ENCODE data around the gene BMP8A.
"Not testable (repeated sequence)": the region's sequence is repeated elsewhere in the genome, so short reads cannot be mapped to it uniquely, and the experiment has no call there.

The BMP8A gene

GRCh38 chr1:39491146-39491921 lies at the start of gene BMP8A:
BMP8A (plus strand) TSS chr1:39491636; CDS start chr1:39491992, 356 bp downstream.
- DNase-seq = no peak

GRCh38 chr1:39441797-39442196 lies 49.6 kb upstream of the BMP8A start:
- no peak for DNase-seq

- DNase-seq = no peak
Observed at GRCh38 chr1:39445573-39445972, 45.9 kb upstream of the BMP8A start.

GRCh38 chr1:39446986-39447567 lies 44.4 kb upstream of the BMP8A start:
- DNase-seq = no peak

- DNase-seq = not testable (repeated sequence)
Observed at GRCh38 chr1:39450041-39450440, 41.4 kb upstream of the BMP8A start.

- no peak for DNase-seq
Observed at GRCh38 chr1:39450956-39451606, 40.4 kb upstream of the BMP8A start.

GRCh38 chr1:39452081-39452480 lies 39.4 kb upstream of the BMP8A start:
- no peak for DNase-seq

GRCh38 chr1:39452540-39452939 lies 38.9 kb upstream of the BMP8A start:
- no peak for DNase-seq

GRCh38 chr1:39453603-39454002 lies 37.8 kb upstream of the BMP8A start:
- DNase-seq = no peak

- no peak for DNase-seq
Observed at GRCh38 chr1:39458991-39459390, 32.4 kb upstream of the BMP8A start.

- DNase-seq = no peak
Observed at GRCh38 chr1:39462074-39462473, 29.4 kb upstream of the BMP8A start.

GRCh38 chr1:39466413-39467107 lies 24.9 kb upstream of the BMP8A start:
- no peak for DNase-seq

- DNase-seq = not testable (repeated sequence)
Observed at GRCh38 chr1:39467108-39467720, 24.2 kb upstream of the BMP8A start.

- no peak for DNase-seq
Observed at GRCh38 chr1:39469150-39469549, 22.3 kb upstream of the BMP8A start.

GRCh38 chr1:39470040-39470439 lies 21.4 kb upstream of the BMP8A start:
- no peak for DNase-seq

- no peak for DNase-seq
Observed at GRCh38 chr1:39472826-39473225, 18.6 kb upstream of the BMP8A start.

- DNase-seq = no peak
Observed at GRCh38 chr1:39473324-39473723, 18.1 kb upstream of the BMP8A start.

GRCh38 chr1:39474810-39475209 lies 16.6 kb upstream of the BMP8A start:
- no peak for DNase-seq

GRCh38 chr1:39475551-39475950 lies 15.9 kb upstream of the BMP8A start:
- not testable (repeated sequence) for DNase-seq

- no peak for DNase-seq
Observed at GRCh38 chr1:39478126-39478915, 13.1 kb upstream of the BMP8A start.

GRCh38 chr1:39481289-39481688 lies 10.1 kb upstream of the BMP8A start:
- DNase-seq = no peak

GRCh38 chr1:39483276-39483675 lies 8.2 kb upstream of the BMP8A start:
- DNase-seq = no peak
